GDM1 (cell line): ENCODE data around the gene CLPSL1.

Experiments used
- DNase-seq: peaks from one replicate; lab custom pipeline; 2025; lab: John Stamatoyannopoulos, UW

CLPSL1 gene

DNA sequence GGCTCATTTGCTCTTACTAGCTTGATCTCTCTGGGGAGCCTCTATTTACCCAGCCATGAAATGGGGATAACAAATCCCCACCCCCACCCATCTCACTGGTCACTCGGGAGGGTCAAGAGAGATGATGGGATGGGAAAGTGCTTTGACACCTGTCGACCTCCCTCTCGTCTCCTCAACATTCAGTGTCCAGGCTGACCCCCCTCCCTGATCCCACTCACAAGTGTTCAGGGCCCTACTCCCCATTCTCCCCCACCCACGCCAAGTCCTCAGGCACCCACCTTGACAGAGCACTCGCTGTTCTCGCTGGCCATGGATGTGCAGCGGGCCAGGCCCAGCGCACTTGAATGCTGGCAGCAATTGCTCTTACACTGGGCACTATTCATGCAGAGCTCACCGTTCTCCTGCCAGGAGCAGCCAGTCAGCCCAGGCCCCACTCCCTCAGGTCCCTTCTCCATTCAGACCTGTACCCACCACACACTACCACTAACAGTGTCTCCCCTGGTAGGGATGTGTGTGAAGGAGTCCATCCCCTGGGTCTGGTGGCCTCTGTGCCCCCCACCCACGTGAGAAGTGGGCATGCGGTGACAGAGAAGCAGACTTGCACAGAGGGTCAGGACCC is 14.7 kb downstream of the CLPSL1 start:
- no peak for DNase-seq

DNA sequence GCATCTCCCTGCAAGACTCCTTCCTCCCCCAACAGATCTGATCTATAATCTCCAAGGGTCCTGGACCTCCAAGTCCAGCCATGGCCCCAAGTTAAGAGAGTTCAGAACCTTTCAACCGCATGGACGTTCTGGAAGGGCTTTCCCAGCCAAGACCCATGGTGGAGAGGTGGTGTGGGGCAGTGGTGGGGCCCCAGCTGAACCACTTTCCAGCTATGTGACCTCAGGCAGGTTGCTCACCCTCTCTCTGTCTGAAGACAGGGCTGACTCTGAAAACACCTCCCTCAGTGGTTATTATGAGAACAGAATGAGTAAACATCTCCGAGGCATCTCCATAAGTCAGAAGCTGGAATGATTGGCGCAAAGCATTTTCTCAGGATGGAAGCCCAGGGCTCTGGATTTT is 15.4 kb downstream of the CLPSL1 start:
- no peak for DNase-seq

DNA sequence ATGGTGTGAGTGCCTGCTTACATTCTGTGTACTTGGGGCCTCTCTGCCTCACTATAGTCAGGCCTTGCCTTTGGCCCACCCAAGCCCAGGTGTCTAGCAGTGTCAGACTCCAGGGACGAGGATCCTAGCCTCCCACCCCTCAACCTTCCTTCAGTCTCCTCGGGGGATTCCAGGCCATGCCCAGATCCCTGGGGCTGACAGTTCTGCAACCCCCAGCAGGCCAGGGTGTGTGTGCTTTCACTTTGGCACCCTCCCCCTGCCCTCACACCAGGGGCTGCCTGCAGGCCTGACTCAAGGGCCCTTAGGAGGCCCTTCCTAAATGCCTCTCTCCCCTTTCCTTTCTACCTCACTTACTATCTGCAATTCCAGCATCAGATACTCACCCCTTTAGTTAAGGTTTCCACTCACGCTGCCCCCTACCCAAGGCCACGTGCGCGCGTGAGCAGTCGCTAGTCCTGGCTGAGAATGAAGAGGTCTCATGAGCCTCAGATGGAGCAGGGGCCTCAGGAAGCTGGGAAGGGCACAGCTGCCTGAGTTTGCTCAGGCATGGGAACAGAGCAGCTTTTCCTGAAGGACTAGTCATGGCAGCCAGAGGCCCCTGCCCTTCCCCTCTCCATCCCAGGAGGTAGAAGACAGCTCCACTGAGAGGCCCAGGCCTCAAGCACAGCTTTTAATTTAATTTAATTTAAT is 17.2 kb downstream of the CLPSL1 start:
- no peak for DNase-seq

DNA sequence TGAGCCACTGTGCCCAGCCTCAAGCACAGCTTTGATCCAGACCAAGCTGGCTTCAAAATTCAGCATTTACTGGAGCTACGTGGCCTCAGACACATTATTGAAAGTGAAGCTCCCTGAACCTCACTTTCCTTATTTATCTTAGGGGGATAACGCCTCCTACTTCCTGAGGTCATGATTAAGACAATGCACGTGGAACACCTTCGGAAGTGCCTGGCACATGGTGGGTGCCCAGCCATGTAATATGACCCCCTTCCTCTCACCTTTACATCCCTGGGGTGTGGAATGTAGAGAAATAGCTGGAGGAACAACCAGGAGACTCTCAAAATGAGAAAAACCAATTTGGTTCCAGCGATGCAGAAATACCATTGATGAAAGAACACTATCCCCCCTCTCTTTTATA is 17.9 kb downstream of the CLPSL1 start:
- DNase-seq: no peak

DNA sequence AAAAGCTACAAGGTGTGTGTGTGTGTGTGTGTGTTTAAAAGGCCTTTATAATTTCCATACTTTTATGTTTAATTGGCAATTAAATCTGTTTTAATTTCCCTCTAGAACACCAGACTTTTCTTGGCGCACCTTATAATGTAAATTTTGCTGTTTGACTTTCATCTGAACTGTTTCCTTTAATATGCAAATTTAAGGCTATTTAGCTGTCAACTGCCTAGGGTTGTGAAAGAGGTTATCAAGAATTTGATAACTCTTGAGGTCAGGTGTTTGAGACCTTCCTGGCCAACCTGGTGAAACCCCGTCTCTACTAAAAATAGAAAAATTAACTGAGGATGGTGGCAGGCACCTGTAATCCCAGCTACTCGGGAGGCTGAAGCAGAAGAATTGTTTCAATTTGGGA is 20.3 kb downstream of the CLPSL1 start:
- no peak for DNase-seq

DNA sequence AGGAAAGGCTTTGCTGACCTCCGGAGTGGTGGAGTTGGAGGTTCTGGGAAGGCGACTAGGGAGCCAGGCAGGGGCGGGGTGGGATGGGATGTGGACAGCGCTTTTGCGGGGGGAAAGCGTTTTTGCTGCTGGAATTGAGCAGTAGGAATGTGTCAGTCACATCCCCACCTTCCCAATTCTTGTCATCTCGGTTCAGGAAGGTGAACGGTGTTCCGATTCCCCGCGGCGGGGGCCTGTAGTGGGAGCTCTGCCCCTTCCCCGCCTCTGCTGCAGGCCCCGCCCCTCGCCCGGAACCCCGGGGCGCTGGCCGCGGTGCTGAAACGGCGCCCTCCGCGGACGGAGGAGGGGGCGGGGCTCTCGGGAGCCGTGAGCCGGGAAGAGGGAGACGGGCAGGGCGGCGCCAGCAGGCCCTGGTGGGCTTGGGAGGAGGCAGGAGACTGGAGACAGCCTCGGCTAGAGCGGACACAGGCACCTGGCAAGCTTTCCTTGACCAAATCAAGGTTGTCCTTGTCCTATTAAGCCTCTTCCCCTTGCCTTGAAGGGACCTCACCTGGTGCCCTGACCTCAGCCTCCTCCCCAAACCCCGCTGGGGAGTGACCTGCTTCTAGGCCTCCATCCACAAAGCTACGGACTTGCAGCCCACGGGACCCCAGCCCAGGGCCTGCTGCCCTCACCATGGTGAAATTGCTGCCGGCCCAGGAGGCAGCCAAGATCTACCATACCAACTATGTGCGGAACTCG is 24.3 kb downstream of the CLPSL1 start, which contains the start of gene LHFPL5:
LHFPL5 (plus strand) TSS at position 357 of the 741 bp plus-strand sequence; CDS start at position 676, 319 bp downstream.
- DNase-seq: peak; percentile 27

DNA sequence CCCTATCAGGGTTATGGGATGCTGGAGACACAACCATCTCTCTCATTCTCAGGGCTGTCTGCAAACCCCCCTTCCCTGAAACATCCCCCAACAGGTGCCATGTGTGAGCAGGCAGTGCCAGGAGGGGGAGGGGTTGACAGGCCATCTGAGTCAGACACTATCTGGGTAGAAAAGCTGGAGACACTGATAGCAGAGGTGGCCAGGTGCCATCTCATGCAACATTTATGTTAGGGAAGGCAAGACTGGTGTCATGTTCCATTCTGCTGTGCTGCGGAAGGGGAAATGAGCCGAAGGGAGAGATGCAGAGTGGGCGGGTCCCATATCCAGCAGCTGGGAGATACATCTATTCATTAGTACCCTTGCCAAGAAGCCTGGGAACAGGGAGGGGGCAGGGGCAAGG is 27.9 kb downstream of the CLPSL1 start:
- no peak for DNase-seq

DNA sequence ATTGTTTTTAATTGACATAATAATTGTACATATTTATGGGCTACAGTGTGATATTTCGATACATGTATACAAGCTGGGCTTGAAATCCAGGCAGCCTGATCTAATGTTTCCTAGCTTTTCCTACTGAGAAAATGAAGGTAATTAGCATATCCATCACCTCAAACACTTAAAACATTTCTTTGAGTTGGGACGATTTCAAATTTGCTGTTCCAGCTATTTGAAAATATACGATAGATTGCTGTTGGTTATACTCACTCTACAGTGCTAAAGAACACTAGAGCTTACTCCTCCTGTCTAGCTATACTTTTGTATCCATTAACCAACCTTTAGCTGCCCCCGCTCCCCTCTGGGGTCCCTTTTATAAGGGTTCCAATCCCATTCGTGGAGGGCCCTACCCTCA is 29.0 kb downstream of the CLPSL1 start:
- DNase-seq: no peak

DNA sequence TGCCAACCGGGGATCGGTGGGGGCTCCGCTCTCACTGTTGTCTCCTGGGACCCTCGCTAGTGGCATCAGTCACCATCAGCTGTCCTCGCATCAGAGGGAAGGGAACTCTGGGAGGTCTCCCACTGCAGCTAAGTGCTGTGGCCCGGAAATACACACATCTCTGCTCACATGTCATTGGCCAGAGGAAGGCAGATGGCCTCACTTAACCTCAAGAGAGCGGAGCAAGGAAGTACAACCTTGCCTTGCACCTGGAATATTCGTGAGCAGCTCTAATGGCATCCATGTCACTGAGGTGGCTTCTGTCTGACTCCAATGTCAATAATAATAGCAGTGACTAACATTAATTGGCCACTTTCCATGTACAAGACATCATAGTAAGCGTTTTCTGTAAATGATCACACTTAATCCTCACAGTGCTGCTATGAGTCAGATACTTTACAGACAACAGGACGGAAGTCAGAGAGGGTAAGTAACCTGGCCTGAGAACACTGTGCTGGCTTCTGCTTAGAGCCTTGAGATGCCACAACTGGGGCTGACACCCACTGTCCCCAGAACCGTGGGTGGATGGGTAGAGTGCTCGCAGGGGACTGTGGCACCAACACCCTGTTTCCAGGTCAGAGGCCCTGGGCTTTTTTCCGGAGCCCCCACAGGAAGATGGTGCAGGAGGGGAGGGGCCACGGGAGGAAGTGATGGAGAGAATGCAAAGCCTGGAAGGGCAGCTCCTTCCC is 30.3 kb downstream of the CLPSL1 start:
- DNase-seq: no peak

DNA sequence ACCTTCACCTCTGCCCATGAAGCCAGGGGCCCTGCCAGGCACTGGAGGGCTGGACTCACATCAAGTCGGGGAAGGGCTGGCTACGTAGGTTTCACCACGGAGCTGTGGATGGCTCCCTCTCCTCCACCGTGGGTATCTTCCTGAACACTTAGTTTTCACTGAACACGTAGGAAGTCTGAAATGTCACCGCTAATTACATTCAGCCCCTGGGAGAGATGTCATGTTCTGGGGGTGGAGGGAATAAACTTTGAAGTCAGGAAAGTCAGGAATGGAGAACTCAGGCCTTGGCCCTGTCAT is 30.8 kb downstream of the CLPSL1 start:
- DNase-seq: no peak

DNA sequence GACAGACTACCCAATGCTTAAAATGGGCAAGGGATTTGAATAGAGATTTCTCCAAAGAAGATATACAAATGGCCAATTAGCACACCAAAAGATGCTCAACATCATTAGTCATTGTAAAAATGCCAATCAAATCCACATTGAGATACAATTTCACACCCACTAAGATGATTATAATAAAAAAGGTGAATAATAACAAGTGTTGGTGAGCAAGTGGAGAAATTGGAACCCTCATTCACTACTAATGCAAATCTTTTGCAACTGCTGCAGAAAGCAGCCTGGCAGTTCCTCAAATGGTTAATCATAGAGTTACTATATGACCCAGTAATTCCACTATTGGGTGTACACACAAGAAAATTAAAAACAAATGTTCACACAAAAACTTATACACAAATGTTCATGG is 36.7 kb downstream of the CLPSL1 start:
- no peak for DNase-seq

DNA sequence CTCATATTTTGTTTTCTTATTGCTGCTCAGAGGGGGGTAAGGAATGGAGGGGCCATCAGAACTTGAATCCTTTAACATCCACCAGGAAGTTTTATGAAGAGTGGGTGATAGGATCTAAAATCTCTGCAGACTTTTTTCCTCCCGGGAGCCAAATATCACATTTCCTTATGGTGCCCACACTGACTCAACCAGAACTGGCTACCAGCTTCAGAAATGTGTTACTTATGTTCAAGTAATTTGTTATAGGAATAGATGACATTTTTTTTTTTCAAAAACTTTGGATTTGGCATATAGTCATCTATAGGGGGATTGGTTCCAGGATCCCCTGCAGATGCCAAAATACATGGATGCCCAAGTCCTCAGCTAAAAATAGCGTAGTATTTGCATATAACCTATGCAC is 42.8 kb downstream of the CLPSL1 start:
- DNase-seq: no peak

DNA sequence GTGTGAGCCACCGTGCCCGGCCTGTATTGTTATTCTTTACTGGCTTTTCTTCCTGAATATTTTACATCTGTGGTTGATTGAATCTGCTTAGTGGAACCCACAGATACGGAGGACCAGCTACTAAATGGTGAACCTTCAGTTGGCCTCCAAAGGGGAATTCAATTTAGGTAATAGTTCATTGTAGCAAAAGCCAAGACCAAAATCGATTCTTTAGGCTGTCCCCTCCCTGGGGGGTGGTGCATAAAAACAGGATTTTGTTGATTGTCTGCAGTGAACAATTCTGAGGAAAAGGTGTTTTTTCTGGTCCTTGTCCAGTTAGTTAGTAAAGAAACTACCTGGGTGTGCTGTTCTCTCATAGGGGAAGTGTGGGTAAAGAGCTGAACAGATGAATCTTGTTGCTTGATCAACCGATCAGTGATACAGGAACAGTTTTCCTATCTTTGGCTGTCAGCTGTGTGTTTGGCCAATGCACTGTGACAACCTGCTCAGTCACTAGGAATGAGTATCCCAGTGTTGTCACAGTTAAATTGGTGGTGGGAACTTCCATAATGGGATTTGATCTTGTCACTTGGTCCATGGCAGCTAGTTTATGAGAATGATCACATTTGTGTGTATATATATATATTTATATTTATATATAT is 43.9 kb downstream of the CLPSL1 start:
- DNase-seq: no peak

DNA sequence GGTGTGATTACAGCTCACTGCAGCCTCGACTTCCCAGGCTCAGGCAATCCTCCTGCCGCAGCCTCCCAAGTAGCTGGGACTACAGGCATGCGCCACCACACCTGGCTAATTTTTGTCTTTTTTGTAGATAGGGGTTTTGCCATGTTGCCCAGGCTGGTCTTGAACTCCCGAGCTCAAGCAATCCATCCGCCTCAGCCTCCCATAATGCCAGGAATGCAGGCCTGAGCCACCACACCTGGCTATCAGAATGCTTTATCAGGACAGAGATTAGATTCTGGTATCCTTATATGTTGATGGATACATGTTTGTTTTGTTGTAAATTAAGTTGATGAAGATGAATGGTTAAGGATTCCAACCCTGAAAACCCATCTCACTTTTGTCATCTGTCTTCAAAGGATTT is 48.5 kb downstream of the CLPSL1 start:
- DNase-seq: no peak

DNA sequence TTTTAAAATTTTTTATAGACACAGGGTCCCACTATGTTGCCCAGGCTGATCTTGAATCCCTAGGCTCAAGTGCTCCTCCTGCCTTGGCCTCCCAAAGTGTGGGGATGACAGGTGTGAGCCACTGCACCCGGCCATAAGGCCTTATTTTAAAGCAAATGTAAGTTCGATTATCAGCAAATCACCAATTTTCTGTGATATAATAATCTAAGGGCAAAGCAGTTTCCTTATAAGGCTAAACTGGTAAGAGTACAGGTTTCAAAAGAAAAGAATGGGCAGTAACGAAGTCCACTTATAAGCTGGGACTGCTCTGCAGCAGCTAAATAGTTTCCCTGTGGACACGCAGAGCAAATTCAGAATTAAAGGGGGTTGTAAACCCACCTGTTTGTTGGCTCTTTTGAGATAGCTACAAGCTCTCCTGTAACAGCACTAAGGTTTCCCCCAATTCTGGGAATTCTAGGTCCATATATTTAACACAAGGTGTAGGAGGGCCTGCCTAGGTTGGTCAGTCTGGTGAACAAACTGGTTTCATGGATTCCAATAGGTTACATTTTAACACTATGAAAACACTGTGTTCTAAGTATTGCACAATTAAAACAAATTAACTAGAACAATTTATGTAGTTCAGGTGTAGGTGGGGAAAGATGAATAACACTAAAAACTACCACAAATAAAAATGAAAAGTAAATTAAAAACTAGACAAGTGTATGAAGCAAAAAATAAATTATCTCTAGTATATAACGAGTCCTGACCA is 50.6 kb downstream of the CLPSL1 start:
- no peak for DNase-seq

DNA sequence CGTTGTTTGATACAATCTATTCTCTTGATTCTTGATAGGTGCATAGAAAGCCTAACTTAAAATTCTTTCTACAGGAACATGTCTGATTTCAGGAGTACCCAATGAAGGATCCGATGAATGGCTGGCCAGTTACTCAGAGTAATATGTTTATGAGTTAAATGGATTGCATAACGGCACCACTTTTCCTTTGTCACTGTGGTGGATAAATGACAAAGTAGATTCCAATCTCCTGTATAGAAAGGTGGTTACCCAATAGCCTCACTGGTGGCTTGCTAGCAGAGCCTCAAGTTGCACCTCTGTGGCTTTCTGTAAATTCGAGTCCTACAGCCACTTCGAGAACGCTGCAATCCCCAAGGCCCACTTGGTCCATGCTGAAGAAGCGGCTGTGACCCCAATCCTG is 52.7 kb downstream of the CLPSL1 start:
- DNase-seq: no peak
